Kidney glomerular epithelial cell (primary cell): Measurements from ENCODE around the gene TUFM.
"Not testable (repeated sequence)": the region's sequence is repeated elsewhere in the genome, so short reads cannot be mapped to it uniquely, and the experiment has no call there.

Experiments used
- DNase-seq: peaks from one replicate; lab custom pipeline; 2025; lab: John Stamatoyannopoulos, UW

Gene TUFM

GRCh38 chr16:28875134-28876018 lies 29.2 kb upstream of the TUFM start:
- no peak for DNase-seq

- no peak for DNase-seq
These were observed 28.3 kb upstream of the TUFM start for GRCh38 chr16:28874406-28874805.

DNA sequence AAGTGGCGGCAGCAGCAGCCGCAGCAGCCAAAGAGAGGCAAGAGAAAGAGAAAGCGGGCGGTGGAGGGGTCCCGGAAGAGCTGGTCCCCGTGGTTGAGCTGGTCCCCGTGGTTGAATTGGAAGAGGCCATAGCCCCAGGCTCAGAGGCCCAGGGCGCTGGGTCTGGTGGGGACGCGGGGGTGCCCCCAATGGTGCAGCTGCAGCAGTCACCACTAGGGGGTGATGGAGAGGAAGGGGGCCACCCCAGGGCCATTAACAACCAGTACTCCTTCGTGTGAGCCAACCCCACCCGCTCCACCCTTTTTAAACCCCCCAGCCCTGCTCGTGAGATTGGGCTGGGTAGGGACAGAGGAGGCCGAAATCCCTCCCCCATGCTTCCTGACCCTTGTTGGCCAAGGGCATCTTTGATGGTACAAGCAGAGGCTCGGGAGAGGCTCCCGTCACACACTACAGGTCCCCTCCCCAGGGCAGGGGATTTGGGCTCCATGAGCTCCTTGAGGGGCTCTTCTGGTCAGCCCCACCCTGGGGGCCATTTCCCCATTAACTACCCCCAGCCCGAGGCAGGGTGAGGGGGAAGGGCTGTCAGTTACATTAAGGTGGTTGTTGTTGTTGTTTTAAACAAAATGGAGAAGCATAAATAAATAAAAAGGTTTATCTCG lies 27.5 kb upstream of the TUFM start:
- DNase-seq = no peak

GRCh38 chr16:28872952-28873351 lies 26.8 kb upstream of the TUFM start:
- no peak for DNase-seq

DNA sequence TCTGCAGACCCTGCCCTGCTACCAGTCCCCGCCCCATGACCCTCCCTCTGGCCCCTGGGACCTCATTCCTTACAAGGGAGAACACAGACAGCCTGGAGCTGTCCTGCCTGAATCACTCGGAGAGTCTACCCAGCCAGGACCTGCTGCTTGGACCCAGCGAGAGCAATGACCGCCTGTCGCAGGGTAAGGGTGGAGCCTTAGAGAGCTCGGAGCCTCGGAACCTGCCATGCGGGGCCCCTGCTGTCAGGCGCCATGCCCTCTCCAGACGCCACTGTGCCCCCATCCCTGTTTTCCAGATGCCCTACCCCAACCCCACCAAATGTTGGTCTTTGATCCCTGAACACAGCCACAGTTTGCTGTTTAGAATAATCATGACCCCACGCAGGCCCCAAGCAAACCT lies 23.1 kb upstream of the TUFM start:
- DNase-seq = no peak

- DNase-seq = not testable (repeated sequence)
These were observed 21.5 kb upstream of the TUFM start for GRCh38 chr16:28867646-28868045.

DNA sequence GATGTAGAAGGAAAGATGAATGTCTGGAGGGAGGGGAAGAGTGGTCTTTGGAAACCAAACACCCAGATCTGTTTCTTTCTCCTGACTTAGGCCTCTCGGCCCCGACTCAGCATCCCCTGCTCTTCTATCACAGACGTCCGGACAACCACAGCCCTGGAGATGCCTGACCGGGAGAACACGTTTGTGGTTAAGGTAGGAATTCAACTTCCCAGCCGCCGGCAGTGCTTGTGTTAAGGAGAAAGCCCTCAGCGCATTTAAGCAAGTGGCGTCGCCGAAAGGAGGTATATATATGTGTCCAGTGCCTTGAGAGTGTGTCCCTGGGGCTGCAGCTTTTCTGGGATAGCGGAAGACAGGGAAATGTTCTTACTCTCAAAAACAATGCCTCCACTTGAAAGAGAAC lies 21.1 kb upstream of the TUFM start:
- no peak for DNase-seq

- no peak for DNase-seq
These were observed 20.3 kb upstream of the TUFM start for GRCh38 chr16:28866454-28866804.

DNA sequence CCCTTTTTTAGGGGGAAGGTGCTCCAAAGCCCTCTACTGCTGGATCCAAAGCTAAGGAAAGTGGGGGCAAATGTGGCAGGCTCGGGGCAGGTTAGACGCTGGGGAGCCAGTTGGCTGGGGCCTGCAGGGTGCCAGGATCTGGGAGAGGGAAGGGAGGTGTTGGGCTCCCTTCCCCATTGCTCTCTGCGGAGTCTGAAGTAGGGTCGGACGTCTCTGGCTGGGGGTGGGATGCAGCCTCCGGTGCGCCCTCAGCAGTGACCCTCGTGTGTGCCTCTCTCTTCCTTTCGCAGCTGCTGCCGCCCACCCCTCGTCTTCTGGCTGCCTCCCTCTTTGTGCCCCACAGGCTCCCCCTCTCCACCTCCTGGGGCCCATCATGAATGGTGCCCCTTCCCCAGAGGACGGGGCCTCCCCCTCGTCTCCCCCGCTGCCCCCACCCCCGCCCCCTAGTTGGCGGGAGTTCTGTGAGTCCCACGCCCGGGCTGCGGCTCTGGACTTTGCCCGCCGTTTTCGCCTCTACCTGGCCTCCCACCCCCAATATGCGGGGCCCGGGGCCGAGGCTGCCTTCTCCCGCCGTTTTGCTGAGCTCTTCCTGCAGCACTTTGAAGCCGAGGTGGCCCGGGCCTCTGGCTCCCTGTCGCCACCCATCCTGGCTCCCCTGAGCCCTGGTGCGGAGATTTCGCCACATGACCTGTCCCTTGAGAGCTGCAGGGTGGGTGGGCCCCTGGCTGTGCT lies 19.7 kb upstream of the TUFM start:
- DNase-seq = no peak

DNA sequence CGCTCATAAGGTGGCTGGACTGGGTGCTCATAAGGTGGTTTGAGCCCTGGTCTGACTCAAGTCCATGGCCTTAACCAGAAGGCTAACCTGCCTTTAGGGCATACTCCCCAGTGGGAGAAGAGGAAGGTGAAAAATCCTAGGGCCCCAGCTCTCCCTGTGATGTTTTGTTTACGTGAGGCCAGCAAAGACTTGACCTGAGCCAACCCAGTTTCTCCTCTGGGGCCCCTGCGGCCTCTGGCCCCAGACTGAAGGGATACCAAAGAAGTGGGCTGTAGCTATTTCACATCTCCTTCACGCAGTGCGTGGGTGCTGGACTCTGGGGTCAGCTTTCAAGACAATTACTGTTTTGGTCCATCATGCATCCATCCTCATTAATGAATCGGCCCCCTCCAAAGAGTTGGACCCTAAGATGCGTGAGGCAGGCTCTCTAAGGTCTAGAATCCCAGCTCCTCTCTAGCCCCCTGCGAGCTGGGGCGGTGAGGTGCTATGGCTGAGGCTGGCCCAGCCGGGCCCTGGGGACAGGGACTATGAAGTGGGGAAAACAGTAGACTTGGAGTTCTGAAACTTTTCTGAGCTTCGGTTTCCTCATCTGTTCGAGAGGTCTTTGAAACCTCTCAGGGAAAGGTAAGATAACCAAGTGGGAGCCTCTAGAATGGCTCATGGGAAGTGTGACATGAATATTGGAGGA lies 19.0 kb upstream of the TUFM start:
- no peak for DNase-seq

GRCh38 chr16:28863929-28864793 lies 18.0 kb upstream of the TUFM start:
- no peak for DNase-seq

GRCh38 chr16:28859326-28859725 lies 13.2 kb upstream of the TUFM start:
- no peak for DNase-seq

- DNase-seq = no peak
These were observed 12.3 kb upstream of the TUFM start for GRCh38 chr16:28858421-28858820.

DNA sequence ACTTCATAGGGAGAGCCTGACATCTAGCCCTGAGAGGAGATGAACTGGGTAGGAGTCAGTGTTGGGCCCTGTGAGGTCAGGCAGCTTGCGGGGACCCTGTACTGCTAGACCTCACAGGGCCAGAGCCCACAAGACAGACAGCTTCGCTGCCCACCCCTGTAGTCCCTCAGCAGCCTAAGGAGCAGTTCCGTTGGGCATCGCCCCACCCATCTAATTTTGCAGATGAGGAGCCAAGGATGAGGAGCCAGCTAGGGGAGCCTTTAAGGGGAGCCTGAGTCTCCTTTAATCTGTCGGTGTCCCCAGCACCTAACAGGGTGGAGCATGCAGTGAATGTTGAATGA lies 755 bp upstream of the TUFM start:
- no peak for DNase-seq

- DNase-seq = no peak
These were observed 428 bp downstream of the TUFM start for GRCh38 chr16:28845761-28846079.

- DNase-seq = no peak
These were observed 855 bp downstream of the TUFM start for GRCh38 chr16:28845293-28845692.

- DNase-seq = no peak
These were observed 1.8 kb downstream of the TUFM start for GRCh38 chr16:28844226-28844885.

- no peak for DNase-seq
These were observed 2.4 kb downstream of the TUFM start for GRCh38 chr16:28843766-28844165.

- DNase-seq = no peak
These were observed 3.5 kb downstream of the TUFM start for GRCh38 chr16:28842696-28843095.

- no peak for DNase-seq
These were observed 6.2 kb downstream of the TUFM start for GRCh38 chr16:28839899-28840298.

GRCh38 chr16:28839004-28839639 lies 7.0 kb downstream of the TUFM start:
- DNase-seq = no peak
